ENCODE results near the gene GAB1. TPM values are rescaled to one million over a fixed set of nuclear protein-coding genes. Genes with fewer than 3 reads are reported as not detected.
A peak's percentile ranks its signal among the peaks of the same experiment; 100 is the strongest.

Gene GAB1
- total RNA-seq, 8 experiments from 2014 or later = 7.5 to 73.2 (median 14.8) TPM

- WGBS, 10 experiments = 0% methylated on average over 5 to 42 of the region's 86 CpGs; no CpG with 5 or more reads in 8 of the 10 experiments
- peak within 1 kb of the TSS; percentile 93 to 98 for H3K27ac ChIP-seq
- in situ Hi-C loops (cut with MboI; ENCODE audit: low pct_unique_long_range_greater_than_20kb in 2 of 9, low sequenced_read_pairs in 9 of 9, unreplicated experiment in 9 of 9) = no loop called here
These were observed 176.9 kb downstream of the GAB1 start, which contains the start of gene SMARCA5 for GRCh38 chr4:143513314-143514168. Gene SMARCA5 (plus strand): TSS chr4:143513702. CDS start chr4:143513925, 223 bp downstream.

DNA sequence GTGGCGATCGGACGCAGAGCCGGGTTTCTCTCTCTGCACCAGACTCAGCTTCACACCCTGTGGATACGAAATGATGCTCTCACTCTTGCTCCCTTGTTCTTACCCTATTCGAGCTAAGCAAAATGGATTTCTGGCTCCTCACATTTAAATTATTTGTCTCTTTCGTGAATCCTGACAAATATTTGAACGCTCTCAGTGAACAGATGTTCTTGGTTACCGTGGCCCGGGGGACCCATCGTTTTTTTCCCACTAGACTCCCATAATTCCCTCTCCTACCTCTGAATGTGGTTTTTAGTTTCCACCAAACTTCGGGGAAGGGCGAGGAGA lies 177.5 kb downstream of the GAB1 start:
- ATAC-seq (replicated peaks in 6 of 8) = no peak
- in situ Hi-C loops (cut with MboI; ENCODE audit: low pct_unique_long_range_greater_than_20kb in 2 of 9, low sequenced_read_pairs in 9 of 9, unreplicated experiment in 9 of 9) = no loop called here
- 0 to 7% (median 0%) methylated on average over 1 to 13 of the region's 13 CpGs; no CpG with 5 or more reads in 1 of the 10 experiments for WGBS, 10 experiments
- Histone ChIP-seq H3K27ac (peak overlapping the region; percentile 93 to 98), H3K4me3 (peak overlapping the region; percentile 69 to 95 (median 84)), H3K4me1 (replicated peaks in 1 of 2) (peaks cover 9 to 23% of the 10 kb centered on the region in 2 donors)

More at GRCh38 chr4:143513314-143514168, 176.9 kb downstream of the GAB1 start, which contains the start of gene SMARCA5:
- peak within 1 kb of the TSS; percentile 69 to 95 (median 84) for H3K4me3 ChIP-seq
- H3K4me1 ChIP-seq (replicated peaks in 1 of 2) = peaks cover 9 to 23% of the 10 kb centered on the region in 2 donors
- ATAC-seq (replicated peaks in 6 of 8) = peak; percentile 78 to 94 (median 92)

DNA sequence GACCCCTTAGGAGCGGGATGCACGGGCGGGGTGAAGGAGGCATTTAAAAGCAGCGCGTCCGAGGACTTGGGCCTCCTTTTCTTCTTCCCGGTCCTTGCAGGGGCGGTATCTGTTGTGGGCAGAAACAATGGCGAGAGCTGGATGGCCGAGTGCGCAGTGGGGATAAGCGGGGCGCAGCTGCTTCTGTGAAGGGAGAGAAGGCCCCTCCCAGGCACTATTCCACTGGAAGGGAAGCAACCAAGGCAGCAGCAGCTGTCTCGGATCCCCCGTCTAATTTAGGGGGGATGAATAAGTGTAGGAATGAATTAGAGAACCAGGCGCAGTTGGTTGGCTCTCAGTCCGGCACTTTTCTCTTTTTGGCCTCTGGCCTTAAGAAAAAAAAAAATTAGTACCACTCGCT lies 177.8 kb downstream of the GAB1 start:
- WGBS, 10 experiments = 0 to 3% (median 0%) methylated on average over 2 to 7 of the region's 18 CpGs; no CpG with 5 or more reads in 3 of the 10 experiments
- peak overlapping the region; percentile 93 to 98 for H3K27ac ChIP-seq
- ATAC-seq (replicated peaks in 6 of 8) = peak; percentile 7 to 48 (median 32)
- in situ Hi-C loops (cut with MboI; ENCODE audit: low pct_unique_long_range_greater_than_20kb in 2 of 9, low sequenced_read_pairs in 9 of 9, unreplicated experiment in 9 of 9) = no loop called here
- peaks cover 13 to 24% of the 10 kb centered on the region in 2 donors for H3K4me1 ChIP-seq (replicated peaks in 1 of 2)
- peak overlapping the region; percentile 69 to 95 (median 84) for H3K4me3 ChIP-seq

- peak in 2 of 8 experiments; percentile 0 to 1 for ATAC-seq (replicated peaks in 6 of 8)
- WGBS, 10 experiments = 0 to 33% (median 3%) methylated on average over 1 to 5 of the region's 5 CpGs; no CpG with 5 or more reads in 1 of the 10 experiments
- H3K4me1 ChIP-seq (replicated peaks in 1 of 2) = peaks cover 17 to 28% of the 10 kb centered on the region in 2 donors
- H3K4me3 ChIP-seq = peak overlapping the region; percentile 69 to 95 (median 84)
- in situ Hi-C loops (cut with MboI; ENCODE audit: low pct_unique_long_range_greater_than_20kb in 2 of 9, low sequenced_read_pairs in 9 of 9, unreplicated experiment in 9 of 9) = no loop called here
- peak overlapping the region in 1 of 2 donors; percentile 98 for H3K27ac ChIP-seq
These were observed 178.2 kb downstream of the GAB1 start for GRCh38 chr4:143514901-143515300.

GRCh38 chr4:143515905-143516304 lies 179.2 kb downstream of the GAB1 start:
- Histone ChIP-seq H3K27ac (no peak overlapping the region), H3K4me3 (peak overlapping the region; percentile 69 to 95 (median 84)), H3K4me1 (replicated peaks in 1 of 2) (peaks cover 17 to 32% of the 10 kb centered on the region in 2 donors)
- no peak for ATAC-seq (replicated peaks in 6 of 8)
- in situ Hi-C loops (cut with MboI; ENCODE audit: low pct_unique_long_range_greater_than_20kb in 2 of 9, low sequenced_read_pairs in 9 of 9, unreplicated experiment in 9 of 9) = no loop called here

DNA sequence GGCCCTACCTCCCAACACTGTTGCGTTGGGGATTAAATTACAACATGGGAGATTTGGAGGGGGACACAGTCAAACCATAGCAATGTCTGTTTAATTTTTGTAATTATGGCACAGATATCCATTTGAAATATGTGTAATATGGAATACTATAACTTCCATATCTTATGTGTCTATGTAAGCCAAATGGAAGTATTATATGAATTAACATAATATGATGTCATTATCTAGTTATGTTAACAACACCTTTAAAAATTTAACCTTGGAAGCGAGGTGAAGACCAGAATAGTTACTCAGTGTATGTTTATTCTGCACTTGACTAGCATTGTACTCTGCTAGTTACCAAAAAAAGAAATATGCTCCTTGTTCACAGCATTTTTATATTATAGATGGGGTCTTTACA lies 181.1 kb downstream of the GAB1 start:
- in situ Hi-C loops (cut with MboI; ENCODE audit: low pct_unique_long_range_greater_than_20kb in 2 of 9, low sequenced_read_pairs in 9 of 9, unreplicated experiment in 9 of 9) = no loop called here
- no peak for ATAC-seq (replicated peaks in 6 of 8)
- WGBS, 10 experiments = 56 to 100% (median 92%) methylated on average over 1 to 2 of the region's 2 CpGs; no CpG with 5 or more reads in 1 of the 10 experiments
- Histone ChIP-seq H3K27ac (no peak overlapping the region), H3K4me3 (no peak overlapping the region), H3K4me1 (replicated peaks in 1 of 2) (peaks cover 17 to 30% of the 10 kb centered on the region in 2 donors)

Other genes with a start within 250 kb of the GAB1 start
- gene USP38, start 152.0 kb upstream of the GAB1 start, total RNA-seq = 10 to 100 TPM; 13.0 to 20.5 (median 15.8) TPM
- gene SMARCA5, start 176.8 kb downstream of the GAB1 start, total RNA-seq = 100 to 1,000 TPM in 1 of 8 experiments, 10 to 100 TPM in 7; 47.2 to 101 (median 67.9) TPM